ENCODE data around the gene RPL39L. TPM values are rescaled to one million over a fixed set of nuclear protein-coding genes. Genes with fewer than 3 reads are reported as not detected.

Gene RPL39L
- total RNA-seq, 4 donors from 2014 or later = 2.4 to 18.6 (median 12.4) TPM

DNA sequence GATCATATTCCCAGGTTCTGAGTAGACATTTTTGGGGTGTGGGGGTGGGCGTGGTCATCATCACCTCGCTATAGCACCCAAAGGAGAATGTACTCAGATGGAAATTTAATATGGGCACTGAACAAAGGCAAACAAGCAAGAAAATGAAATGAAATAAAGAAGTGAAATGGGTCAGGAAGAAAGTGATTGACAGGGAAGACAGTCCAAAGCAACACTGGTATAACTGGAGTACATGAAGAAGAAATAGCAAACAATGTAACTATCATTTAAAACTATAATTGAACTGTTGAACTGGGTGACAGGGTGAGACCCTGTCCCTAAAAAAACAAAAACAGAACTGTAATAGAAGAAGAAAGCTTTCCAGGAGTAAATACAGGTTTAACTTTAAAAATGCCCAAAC is 24.8 kb downstream of the RPL39L start:
- no peak overlapping the region for H3K27ac ChIP-seq
- H3K4me3 ChIP-seq = no peak overlapping the region
- H3K36me3 ChIP-seq = no peaks in the 10 kb centered on the region
- no peaks in the 10 kb centered on the region for H3K27me3 ChIP-seq
- H3K9me3 ChIP-seq = no peaks in the 10 kb centered on the region
- intact Hi-C loops (cut with DNase I) = no loop called here
- TF ChIP-seq POLR2A (IDR thresholded peaks at IDR 0.05) = no peak
- TF ChIP-seq, protein P1, sequence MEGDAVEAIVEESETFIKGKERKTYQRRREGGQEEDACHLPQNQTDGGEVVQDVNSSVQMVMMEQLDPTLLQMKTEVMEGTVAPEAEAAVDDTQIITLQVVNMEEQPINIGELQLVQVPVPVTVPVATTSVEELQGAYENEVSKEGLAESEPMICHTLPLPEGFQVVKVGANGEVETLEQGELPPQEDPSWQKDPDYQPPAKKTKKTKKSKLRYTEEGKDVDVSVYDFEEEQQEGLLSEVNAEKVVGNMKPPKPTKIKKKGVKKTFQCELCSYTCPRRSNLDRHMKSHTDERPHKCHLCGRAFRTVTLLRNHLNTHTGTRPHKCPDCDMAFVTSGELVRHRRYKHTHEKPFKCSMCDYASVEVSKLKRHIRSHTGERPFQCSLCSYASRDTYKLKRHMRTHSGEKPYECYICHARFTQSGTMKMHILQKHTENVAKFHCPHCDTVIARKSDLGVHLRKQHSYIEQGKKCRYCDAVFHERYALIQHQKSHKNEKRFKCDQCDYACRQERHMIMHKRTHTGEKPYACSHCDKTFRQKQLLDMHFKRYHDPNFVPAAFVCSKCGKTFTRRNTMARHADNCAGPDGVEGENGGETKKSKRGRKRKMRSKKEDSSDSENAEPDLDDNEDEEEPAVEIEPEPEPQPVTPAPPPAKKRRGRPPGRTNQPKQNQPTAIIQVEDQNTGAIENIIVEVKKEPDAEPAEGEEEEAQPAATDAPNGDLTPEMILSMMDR (IDR thresholded peaks at IDR 0.05) = no peak
- H3K4me1 ChIP-seq = no peaks in the 10 kb centered on the region
- no peak for DNase-seq
- whole genome bisulfite sequencing, 2 donors = 80 to 100% methylated on average over 2 of the region's 2 CpGs

DNA sequence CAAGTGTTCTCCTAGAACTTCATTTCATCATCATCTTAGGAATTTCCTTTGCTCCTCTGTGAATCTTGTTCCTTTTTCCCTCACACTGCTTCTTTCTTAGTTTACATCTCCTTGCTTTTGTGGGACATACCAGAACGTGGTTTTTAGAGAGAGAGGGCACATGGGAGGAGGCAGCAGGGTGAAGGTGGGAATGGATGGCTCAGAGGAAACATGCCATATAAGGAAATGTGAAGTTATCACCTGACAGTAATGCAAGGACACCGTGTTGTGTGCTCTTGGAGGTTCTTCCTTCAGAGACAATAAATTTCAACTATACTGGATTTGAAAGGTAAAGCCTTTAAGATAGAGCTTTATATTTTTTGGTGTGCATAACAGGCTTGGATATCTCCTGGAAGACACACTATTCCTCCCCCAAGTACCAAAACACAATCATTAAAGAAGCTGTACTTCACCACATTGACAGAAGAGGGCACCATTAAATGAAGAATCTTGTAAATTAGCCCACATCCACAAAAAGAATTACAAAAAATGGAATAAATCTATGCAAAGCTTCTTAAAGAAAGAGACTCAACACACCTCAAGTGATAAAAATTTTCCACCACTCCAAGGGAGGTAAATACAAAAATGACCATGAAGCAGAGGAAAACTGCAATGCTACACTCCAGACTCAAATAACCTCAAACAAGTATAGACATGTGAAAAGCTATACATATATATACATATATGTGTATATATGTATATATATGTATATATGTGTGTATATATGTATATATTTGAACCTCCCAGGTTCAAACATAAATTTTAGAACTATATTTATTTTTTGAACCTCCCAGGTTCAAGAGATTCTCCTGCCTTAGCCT is 26.1 kb downstream of the RPL39L start:
- no peaks in the 10 kb centered on the region for H3K36me3 ChIP-seq
- H3K27me3 ChIP-seq = no peaks in the 10 kb centered on the region
- 38 to 39% methylated on average over 2 of the region's 2 CpGs for WGBS, 2 donors
- no peak overlapping the region for H3K4me3 ChIP-seq
- no peak for DNase-seq
- intact Hi-C loops (cut with DNase I) = no loop called here
- no peaks in the 10 kb centered on the region for H3K4me1 ChIP-seq
- TF ChIP-seq POLR2A (IDR thresholded peaks at IDR 0.05) = no peak
- TF ChIP-seq, protein P1 (IDR thresholded peaks at IDR 0.05) = peak; percentile 29 to 73 (median 57)
- no peaks in the 10 kb centered on the region for H3K9me3 ChIP-seq
- H3K27ac ChIP-seq = no peak overlapping the region

DNA sequence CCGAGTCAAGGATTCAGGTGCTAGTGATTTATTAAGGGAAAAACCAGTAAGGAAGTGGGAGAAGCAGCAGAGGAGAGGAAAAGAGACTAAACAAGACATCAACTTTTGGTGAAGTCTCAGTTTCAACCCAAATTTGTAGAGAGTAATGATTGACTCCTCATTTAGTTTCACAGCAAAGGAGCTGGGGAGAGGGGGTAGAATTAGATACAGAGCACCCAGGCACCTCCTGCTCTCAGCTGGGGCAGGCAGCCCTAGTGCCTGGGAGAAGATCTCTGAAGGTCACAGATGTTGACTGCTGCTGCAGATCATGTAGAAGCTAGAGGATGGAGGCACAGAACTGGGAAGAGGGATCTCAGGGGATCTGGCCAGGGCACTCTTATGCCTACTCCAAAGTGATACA is 29.1 kb downstream of the RPL39L start:
- intact Hi-C loops (cut with DNase I) = no loop called here
- no peaks in the 10 kb centered on the region for H3K4me1 ChIP-seq
- WGBS, 2 donors = 78 to 100% methylated on average over 1 of the region's 1 CpG
- no peak overlapping the region for H3K27ac ChIP-seq
- H3K4me3 ChIP-seq = no peak overlapping the region
- TF ChIP-seq, protein P1 (IDR thresholded peaks at IDR 0.05) = no peak
- no peak for TF ChIP-seq POLR2A (IDR thresholded peaks at IDR 0.05)
- H3K27me3 ChIP-seq = no peaks in the 10 kb centered on the region
- no peak for DNase-seq
- H3K36me3 ChIP-seq = no peaks in the 10 kb centered on the region
- H3K9me3 ChIP-seq = no peaks in the 10 kb centered on the region

DNA sequence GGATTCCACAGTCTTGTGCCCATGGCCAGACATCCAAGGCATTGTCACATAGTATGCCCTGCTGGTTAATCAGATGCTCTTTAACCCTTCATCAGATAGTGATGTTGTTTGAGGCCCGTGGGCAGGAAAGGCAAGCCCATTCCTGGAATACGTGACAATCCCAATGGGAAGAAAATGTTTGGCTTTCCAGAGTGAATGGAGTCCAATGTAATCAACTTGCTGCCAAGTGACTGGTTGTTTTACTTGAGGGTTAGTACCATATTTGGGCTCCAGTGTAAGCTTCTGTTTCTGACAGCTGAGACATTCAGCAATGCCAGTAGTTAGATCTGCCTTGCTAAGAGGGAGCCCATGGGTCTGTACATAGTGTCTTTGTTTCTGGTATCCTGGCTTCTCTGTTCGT is 31.3 kb downstream of the RPL39L start:
- Histone ChIP-seq H3K4me3 (no peak overlapping the region), H3K4me1 (no peaks in the 10 kb centered on the region), H3K9me3 (no peaks in the 10 kb centered on the region), H3K36me3 (no peaks in the 10 kb centered on the region), H3K27ac (no peak overlapping the region), H3K27me3 (no peaks in the 10 kb centered on the region)
- DNase-seq = no peak
- intact Hi-C loops (cut with DNase I) = no loop called here
- no peak for TF ChIP-seq POLR2A (IDR thresholded peaks at IDR 0.05)
- TF ChIP-seq, protein P1 (IDR thresholded peaks at IDR 0.05) = no peak
- WGBS, 2 donors = 59 to 74% methylated on average over 3 of the region's 3 CpGs

DNA sequence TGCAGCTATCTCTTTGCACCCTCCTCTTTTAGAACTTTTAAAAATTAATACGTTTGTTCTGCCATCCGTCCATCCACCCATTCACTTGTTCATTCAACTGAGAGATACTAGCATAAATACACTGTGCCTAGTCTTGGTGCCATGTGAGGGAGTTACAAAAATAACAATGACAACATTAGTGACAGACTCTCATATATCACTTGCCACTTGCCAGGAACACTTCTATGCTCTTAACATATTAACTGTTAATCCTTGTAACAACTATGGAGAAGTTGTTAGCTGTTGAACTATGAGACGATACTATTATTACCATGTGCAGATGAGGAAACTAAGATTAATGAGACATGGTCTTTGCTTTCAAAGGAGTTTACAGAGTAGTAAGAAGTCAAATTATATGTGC is 33.6 kb downstream of the RPL39L start:
- intact Hi-C loops (cut with DNase I) = no loop called here
- H3K4me1 ChIP-seq = peaks cover 0 to 14% (median 4%) of the 10 kb centered on the region in 3 donors
- H3K27me3 ChIP-seq = no peaks in the 10 kb centered on the region
- no peaks in the 10 kb centered on the region for H3K9me3 ChIP-seq
- no peaks in the 10 kb centered on the region for H3K36me3 ChIP-seq
- TF ChIP-seq, protein P1 (IDR thresholded peaks at IDR 0.05) = no peak
- TF ChIP-seq POLR2A (IDR thresholded peaks at IDR 0.05) = no peak
- DNase-seq = no peak
- 88 to 90% methylated on average over 3 of the region's 3 CpGs for WGBS, 2 donors
- no peak overlapping the region for H3K4me3 ChIP-seq
- H3K27ac ChIP-seq = no peak overlapping the region
